Measurements from ENCODE around the gene SMAD7.

The SMAD7 gene

GRCh38 chr18:48944634-48945033 is 6.1 kb downstream of the SMAD7 start:
- no peak for DNase-seq

GRCh38 chr18:48943736-48944527 is 6.8 kb downstream of the SMAD7 start:
- no peak for DNase-seq

- DNase-seq, result no peak
Observed at GRCh38 chr18:48943333-48943732, 7.4 kb downstream of the SMAD7 start.

- no peak for DNase-seq
Observed at GRCh38 chr18:48942554-48943261, 8.1 kb downstream of the SMAD7 start.

- DNase-seq, result no peak
Observed at GRCh38 chr18:48942086-48942485, 8.7 kb downstream of the SMAD7 start.

- DNase-seq, result no peak
Observed at GRCh38 chr18:48941672-48942071, 9.1 kb downstream of the SMAD7 start.

GRCh38 chr18:48940854-48941611 is 9.7 kb downstream of the SMAD7 start:
- DNase-seq, result peak; percentile 86

- DNase-seq, result no peak
Observed at GRCh38 chr18:48939205-48940097, 11.3 kb downstream of the SMAD7 start.

GRCh38 chr18:48938827-48939204 is 11.9 kb downstream of the SMAD7 start:
- no peak for DNase-seq

GRCh38 chr18:48937869-48938750 is 12.7 kb downstream of the SMAD7 start:
- DNase-seq, result no peak

- DNase-seq, result no peak
Observed at GRCh38 chr18:48935433-48935774, 15.4 kb downstream of the SMAD7 start.

- no peak for DNase-seq
Observed at GRCh38 chr18:48934723-48935432, 15.9 kb downstream of the SMAD7 start.

- no peak for DNase-seq
Observed at GRCh38 chr18:48934415-48934722, 16.4 kb downstream of the SMAD7 start.

- no peak for DNase-seq
Observed at GRCh38 chr18:48933578-48934414, 17.0 kb downstream of the SMAD7 start.

- no peak for DNase-seq
Observed at GRCh38 chr18:48932822-48933510, 17.8 kb downstream of the SMAD7 start.

GRCh38 chr18:48932462-48932818 is 18.3 kb downstream of the SMAD7 start:
- no peak for DNase-seq

- DNase-seq, result no peak
Observed at GRCh38 chr18:48931680-48932461, 18.9 kb downstream of the SMAD7 start.

- no peak for DNase-seq
Observed at GRCh38 chr18:48930926-48931325, 19.8 kb downstream of the SMAD7 start.
